H7 (cell line): Measurements from ENCODE around the gene PHAF1. TPM values are rescaled to one million over a fixed set of nuclear protein-coding genes. Genes with fewer than 3 reads are reported as not detected.

Experiments used
- DNase-seq: peaks from one replicate; pipeline ENCODE4 v3.0.0; 2012
- H3K27me3 ChIP-seq: 2 replicates; pipeline ENCODE4 v1.6.0; 2011; ENCODE audit warnings: mild to moderate bottlenecking, low read length; ENCODE audit not compliant: control insufficient read depth, insufficient read depth
- H3K36me3 ChIP-seq: replicated peaks from 2 replicates; pipeline ENCODE4 v1.5.1; 2011; ENCODE audit warnings: low read length; ENCODE audit not compliant: control insufficient read depth, insufficient read depth
- H3K4me3 ChIP-seq: 2 replicates; pipeline ENCODE4 v1.5.1; 2011; ENCODE audit warnings: low read depth, mild to moderate bottlenecking, control low read depth, low read length, moderate library complexity; ENCODE audit not compliant: insufficient read depth
- total RNA-seq: library from RNA; depleted of rRNA; stranded (reverse); fragments of >200 nt; shearing (Covaris generic); gene quantifications from 2 replicates; pipeline ENCODE4 v1.2.3, GENCODE V29; 2014; rRNA removed

Gene PHAF1
- 24.1 and 32.1 TPM in 2 replicates for total RNA-seq

DNA sequence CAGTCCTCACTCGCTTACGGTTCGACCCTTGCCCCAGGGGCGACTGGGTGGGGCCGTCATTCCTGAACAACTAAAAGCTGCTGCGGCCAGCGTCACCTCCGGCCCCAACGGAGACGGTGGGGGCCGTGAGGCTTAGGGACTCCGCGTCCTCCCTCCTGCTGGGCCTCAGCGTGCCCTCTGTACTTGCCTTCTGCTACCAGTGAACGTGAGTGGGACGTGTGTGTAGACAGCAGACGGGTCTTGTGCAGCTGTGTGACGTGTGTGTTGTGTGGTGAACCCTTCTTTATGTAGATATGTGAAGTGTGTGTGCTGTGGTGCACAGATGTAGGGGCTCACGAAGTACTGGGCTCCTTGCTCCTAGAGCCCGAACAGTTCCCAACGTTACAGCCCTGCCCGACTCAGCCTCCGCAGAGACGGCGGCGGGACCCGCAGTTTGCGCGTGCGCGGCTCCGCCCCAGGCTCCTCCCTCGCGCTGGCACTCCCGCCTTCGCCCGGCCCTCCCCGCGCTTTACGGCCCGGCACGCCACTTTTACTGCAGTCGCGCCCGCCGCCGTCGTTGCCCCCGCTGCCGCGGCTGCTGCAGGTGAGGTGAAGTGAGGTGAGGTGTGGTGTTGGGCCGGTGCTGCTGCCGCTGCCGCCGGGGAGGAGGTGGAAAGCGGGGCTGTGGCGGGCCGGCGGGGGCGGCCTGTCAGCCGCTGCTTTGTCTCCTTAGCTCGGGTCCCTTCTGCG lies at the start of gene PHAF1:
Gene PHAF1 (plus strand): TSS at position 535 of the 729 bp plus-strand sequence. CDS start 235 bp downstream, outside the sequence.
- peak within 1 kb of the TSS; percentile 99 for H3K4me3 ChIP-seq
- peak; percentile 100 for DNase-seq
- no peaks in the 10 kb centered on the region for H3K36me3 ChIP-seq
- H3K27me3 ChIP-seq: peaks cover 3% of the 10 kb centered on the region; the same call in 1 of the 2 replicates

- H3K36me3 ChIP-seq: no peaks in the 10 kb centered on the region
- no peak for DNase-seq
These were observed 46.7 kb upstream of the PHAF1 start for GRCh38 chr16:67063008-67063407.

GRCh38 chr16:67068212-67068753 lies 41.5 kb upstream of the PHAF1 start:
- DNase-seq: no peak
- Histone ChIP-seq H3K27me3 (no peaks in the 10 kb centered on the region), H3K36me3 (0 out of 2 replicates have a peak, but pooled peaks cover 1% of the 10 kb centered on the region), H3K4me3 (no peak overlapping the region)

More at GRCh38 chr16:67063008-67063407, 46.7 kb upstream of the PHAF1 start:
- H3K27me3 ChIP-seq: no peaks in the 10 kb centered on the region
- no peak overlapping the region for H3K4me3 ChIP-seq

GRCh38 chr16:67071476-67072048 lies 38.2 kb upstream of the PHAF1 start:
- H3K36me3 ChIP-seq: 0 out of 2 replicates have a peak, but pooled peaks cover 1% of the 10 kb centered on the region
- DNase-seq: no peak
- no peaks in the 10 kb centered on the region for H3K27me3 ChIP-seq
- H3K4me3 ChIP-seq: no peak overlapping the region

GRCh38 chr16:67075331-67075730 lies 34.4 kb upstream of the PHAF1 start:
- no peaks in the 10 kb centered on the region for H3K27me3 ChIP-seq
- DNase-seq: no peak
- no peaks in the 10 kb centered on the region for H3K36me3 ChIP-seq
- no peak overlapping the region for H3K4me3 ChIP-seq

GRCh38 chr16:67077871-67078270 lies 31.9 kb upstream of the PHAF1 start:
- Histone ChIP-seq H3K36me3 (no peaks in the 10 kb centered on the region; the same call in 1 of the 2 replicates), H3K4me3 (no peak overlapping the region), H3K27me3 (no peaks in the 10 kb centered on the region)
- no peak for DNase-seq

DNA sequence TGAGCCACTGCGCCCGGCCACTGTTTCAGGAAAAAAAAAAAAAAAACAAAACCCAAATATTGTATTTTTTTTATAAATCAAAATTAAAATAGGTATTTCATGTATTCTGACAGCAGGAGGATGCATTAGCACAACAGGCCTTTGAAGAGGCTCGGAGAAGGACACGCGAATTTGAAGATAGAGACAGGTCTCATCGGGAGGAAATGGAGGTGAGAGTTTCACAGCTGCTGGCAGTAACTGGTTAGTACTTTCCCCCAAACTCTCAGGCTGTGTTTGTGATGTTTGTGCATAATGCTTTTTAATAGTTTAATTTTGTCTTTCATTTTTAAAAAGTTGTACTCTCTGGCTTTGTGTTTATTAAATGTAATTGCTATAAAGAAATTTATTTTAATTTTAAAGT lies 27.6 kb upstream of the PHAF1 start:
- no peaks in the 10 kb centered on the region; the same call in 1 of the 2 replicates for H3K36me3 ChIP-seq
- DNase-seq: no peak
- H3K27me3 ChIP-seq: no peaks in the 10 kb centered on the region
- H3K4me3 ChIP-seq: no peak overlapping the region

DNA sequence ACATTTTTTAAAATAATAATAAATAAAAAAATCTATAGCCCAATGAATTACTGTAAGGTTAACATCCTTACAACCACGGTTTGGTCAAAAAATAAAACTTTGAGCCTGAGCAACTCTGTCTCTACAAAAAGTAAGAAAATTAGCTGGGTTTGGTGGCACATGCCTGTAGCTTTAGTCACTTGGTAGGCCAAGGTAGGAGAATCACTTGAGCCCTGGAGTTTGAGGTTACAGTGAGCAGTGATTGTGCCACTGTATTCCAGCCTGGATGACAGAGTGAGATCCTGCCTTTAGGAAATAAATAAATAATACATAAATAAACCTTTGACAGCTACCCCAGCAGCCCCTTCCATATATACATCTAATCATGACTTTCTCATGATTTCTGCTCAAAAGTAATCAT lies 26.9 kb upstream of the PHAF1 start:
- Histone ChIP-seq H3K36me3 (no peaks in the 10 kb centered on the region; the same call in 1 of the 2 replicates), H3K4me3 (no peak overlapping the region), H3K27me3 (no peaks in the 10 kb centered on the region)
- DNase-seq: no peak

- Histone ChIP-seq H3K4me3 (no peak overlapping the region), H3K27me3 (no peaks in the 10 kb centered on the region), H3K36me3 (no peaks in the 10 kb centered on the region; the same call in 1 of the 2 replicates)
- DNase-seq: no peak
These were observed 25.3 kb upstream of the PHAF1 start for GRCh38 chr16:67084345-67085028.

- no peak overlapping the region for H3K4me3 ChIP-seq
- H3K36me3 ChIP-seq: no peaks in the 10 kb centered on the region; the same call in 1 of the 2 replicates
- no peaks in the 10 kb centered on the region for H3K27me3 ChIP-seq
- DNase-seq: no peak
These were observed 22.9 kb upstream of the PHAF1 start for GRCh38 chr16:67086822-67087221.

DNA sequence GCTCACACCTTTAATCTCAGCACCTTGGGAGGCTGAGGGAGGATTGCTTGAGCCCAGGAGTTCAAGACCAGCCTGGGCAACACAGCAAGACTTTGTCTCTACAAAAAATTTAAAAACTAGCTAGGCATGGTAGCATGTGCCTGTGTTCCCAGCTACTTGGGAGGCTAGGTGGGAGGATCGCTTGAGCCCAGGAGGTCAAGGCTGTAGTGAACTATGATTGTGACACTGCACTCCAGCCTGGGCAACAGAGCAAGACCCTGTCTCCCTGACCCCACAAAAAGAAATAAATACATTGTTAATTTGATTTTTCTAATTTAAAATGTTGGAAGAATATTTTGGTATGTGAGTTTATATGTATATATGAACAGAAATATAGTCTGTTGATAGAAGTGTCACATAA lies 22.4 kb upstream of the PHAF1 start:
- no peaks in the 10 kb centered on the region; the same call in 1 of the 2 replicates for H3K36me3 ChIP-seq
- no peaks in the 10 kb centered on the region for H3K27me3 ChIP-seq
- no peak overlapping the region for H3K4me3 ChIP-seq
- no peak for DNase-seq

DNA sequence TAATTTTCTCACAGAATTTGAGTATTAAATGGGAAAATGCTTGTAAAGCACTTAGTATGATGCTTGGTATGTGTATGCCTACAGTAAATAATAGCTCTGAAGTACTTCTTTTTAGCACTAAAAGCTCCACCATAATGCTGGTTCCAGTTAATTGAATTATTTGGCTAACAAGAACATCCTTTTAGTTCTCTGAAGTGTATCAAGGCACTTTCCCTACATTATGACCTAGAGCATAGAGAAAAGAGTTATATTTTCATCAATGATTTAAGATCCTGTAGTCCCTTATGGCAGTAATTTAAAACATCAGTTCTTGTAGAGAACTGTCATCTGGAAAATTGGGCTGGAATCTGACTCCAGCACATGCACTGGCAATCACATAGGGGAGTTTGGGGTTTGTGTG lies 21.9 kb upstream of the PHAF1 start:
- Histone ChIP-seq H3K4me3 (no peak overlapping the region), H3K27me3 (no peaks in the 10 kb centered on the region), H3K36me3 (no peaks in the 10 kb centered on the region)
- DNase-seq: no peak

DNA sequence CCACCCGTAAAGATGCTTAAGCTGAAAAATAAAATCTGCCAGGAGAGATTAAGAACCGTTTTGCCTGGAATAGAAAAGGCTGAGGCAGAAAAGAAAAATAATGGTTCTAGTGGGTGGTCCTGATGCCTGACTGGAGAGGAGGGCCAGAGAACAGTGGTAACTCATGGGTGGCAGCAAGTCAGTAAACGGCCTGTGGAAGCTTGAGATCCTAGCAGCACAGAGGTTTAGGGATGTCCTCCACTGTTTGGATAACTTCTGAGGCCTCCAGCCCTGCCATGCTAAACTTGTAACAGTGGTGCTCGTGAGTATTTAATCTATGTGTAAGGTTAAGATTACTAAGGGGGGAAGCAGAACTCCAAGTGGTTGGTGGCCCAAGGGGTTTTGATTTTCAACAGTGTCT lies 21.2 kb upstream of the PHAF1 start:
- Histone ChIP-seq H3K4me3 (no peak overlapping the region), H3K36me3 (no peaks in the 10 kb centered on the region), H3K27me3 (no peaks in the 10 kb centered on the region)
- DNase-seq: no peak

GRCh38 chr16:67089101-67089500 lies 20.6 kb upstream of the PHAF1 start:
- Histone ChIP-seq H3K27me3 (no peaks in the 10 kb centered on the region), H3K36me3 (no peaks in the 10 kb centered on the region), H3K4me3 (no peak overlapping the region)
- DNase-seq: no peak
